Globus pallidus (tissue), 1 donor: ENCODE results near the gene PAFAH1B1.
"Not testable (repeated sequence)": the region's sequence is repeated elsewhere in the genome, so short reads cannot be mapped to it uniquely, and the experiment has no call there.

Source experiments
- DNase-seq: peaks from one replicate; pipeline ENCODE4 v3.0.0-alpha.2; 2015; ENCODE audit warnings: low spot score

Gene PAFAH1B1

GRCh38 chr17:2635675-2636074 lies 42.2 kb downstream of the PAFAH1B1 start:
- DNase-seq: no peak

GRCh38 chr17:2636169-2636930 lies 42.9 kb downstream of the PAFAH1B1 start:
- no peak for DNase-seq

GRCh38 chr17:2637422-2637821 lies 44.0 kb downstream of the PAFAH1B1 start:
- no peak for DNase-seq

GRCh38 chr17:2644971-2645370 lies 51.5 kb downstream of the PAFAH1B1 start:
- DNase-seq: no peak

GRCh38 chr17:2647957-2648356 lies 54.5 kb downstream of the PAFAH1B1 start:
- DNase-seq: no peak

- no peak for DNase-seq
Observed at GRCh38 chr17:2649191-2649590, 55.7 kb downstream of the PAFAH1B1 start.

GRCh38 chr17:2652911-2653310 lies 59.5 kb downstream of the PAFAH1B1 start:
- not testable (repeated sequence) for DNase-seq

GRCh38 chr17:2655546-2655945 lies 62.1 kb downstream of the PAFAH1B1 start:
- DNase-seq: no peak

GRCh38 chr17:2656283-2656682 lies 62.8 kb downstream of the PAFAH1B1 start:
- no peak for DNase-seq

- not testable (repeated sequence) for DNase-seq
Observed at GRCh38 chr17:2659337-2659736, 65.9 kb downstream of the PAFAH1B1 start.

DNA sequence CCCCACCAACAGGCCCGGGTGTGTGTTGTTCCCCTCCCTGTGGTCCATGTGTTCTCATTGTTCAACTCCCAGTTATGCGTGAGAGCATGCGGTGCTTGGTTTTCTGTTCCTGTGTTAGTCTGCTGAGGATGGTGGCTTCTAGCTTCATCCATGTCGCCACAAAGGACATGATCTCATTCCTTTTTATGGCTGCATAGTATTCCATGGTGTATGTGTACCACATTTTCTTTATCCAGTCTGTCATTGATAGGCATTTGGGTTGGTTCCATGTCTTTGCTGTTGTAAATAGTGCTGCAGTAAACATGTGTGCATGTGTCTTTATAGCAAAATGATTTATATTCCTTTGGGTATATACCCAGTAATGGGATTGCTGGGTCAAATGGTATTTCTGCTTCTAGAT lies 67.0 kb downstream of the PAFAH1B1 start:
- DNase-seq: not testable (repeated sequence)

DNA sequence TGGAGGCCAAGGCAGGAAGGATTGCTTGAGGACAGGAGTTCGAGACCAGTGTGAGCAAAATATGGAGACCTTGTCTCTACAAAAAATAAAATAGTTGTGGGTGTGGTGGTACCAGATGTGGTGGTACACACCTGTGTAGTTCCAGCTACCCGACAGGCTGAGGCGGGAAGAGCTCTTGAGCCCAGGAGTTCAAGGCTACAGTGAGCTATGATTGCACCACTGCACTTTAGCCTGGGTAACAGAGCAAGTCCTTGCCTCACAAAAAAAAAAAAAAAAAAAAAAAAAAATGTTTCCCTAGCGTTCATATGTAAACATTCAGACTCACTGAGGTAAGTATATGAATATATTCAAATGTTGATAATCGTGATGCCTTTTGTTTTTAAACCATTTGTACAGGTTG lies 78.6 kb downstream of the PAFAH1B1 start:
- DNase-seq: no peak

GRCh38 chr17:2679247-2679646 lies 85.8 kb downstream of the PAFAH1B1 start:
- not testable (repeated sequence) for DNase-seq

DNA sequence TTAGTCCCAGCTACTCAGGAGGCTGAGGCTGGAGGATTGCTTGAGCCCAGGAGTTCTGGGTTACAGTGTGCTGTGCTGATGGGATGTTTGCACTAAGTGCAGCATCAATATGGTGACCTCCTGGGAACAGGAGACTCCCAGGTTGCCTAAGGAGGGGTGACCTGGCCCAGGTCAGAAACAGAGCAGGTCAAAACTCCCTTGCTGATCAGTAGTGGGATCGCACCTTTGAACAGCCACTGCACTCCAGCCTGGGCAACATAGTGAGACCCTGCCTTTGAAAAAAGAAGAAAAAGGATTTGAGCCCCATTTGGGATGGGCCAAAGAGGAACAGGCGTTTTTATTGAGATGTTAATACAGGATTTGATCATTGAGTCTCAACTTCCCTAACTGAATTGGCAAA lies 87.5 kb downstream of the PAFAH1B1 start:
- DNase-seq: no peak

GRCh38 chr17:2681650-2682049 lies 88.2 kb downstream of the PAFAH1B1 start:
- DNase-seq: no peak

DNA sequence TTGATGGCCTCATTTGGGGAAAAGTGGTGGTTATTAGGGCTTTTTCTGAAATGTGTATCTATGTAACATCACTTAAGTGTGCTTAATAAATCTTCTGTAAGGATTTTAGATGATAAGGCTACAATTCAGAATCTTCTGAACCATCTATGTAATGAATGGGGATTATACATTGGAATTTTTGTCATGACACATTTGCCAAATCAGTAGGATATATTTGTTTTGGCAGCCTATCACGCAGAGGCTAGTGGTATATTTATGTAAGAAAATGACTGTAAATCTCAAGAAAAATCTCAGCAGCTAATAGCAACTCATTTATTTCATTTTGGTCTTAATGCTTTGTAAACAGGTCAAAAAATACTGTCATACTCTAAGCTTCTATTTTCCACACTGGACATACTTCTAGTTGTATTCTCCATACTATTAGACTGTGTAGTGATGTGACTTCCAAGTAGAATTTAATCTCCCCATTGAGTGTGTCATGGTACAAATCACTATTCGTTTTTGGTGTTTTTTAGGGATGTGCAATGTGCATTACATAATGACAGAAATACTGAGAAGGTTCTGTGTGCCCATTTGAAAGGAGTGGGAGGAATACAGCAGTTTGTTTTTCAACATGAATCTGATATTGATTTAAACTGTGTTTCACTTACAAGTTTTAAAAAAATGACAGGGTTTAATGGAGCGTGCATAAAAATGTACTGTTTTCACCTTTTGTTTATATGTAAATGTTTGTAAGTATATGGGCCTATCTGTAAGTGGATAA lies 88.9 kb downstream of the PAFAH1B1 start:
- DNase-seq: no peak

GRCh38 chr17:2683912-2684311 lies 90.5 kb downstream of the PAFAH1B1 start:
- DNase-seq: no peak

DNA sequence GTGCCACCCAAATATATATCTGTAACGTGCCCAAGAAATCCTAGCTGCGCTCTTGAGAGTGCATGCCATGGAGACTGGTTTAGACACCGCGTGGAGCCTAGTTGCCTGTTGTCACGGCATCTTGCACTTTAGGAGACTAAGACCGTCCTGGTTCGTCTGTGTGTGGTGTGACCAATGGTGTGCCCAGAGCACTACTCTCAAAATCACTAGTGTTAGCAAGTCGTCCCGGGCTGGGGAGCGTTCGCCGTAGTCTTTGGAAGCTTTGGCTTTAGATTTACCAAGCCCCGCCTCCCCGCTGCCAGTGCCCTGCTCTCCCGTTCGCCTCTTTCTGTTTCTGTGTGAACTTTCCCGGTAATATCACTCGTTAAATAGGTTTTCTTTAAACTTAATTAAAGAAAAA lies 91.1 kb downstream of the PAFAH1B1 start:
- DNase-seq: no peak

GRCh38 chr17:2685696-2686095 lies 92.2 kb downstream of the PAFAH1B1 start:
- DNase-seq: no peak

- no peak for DNase-seq
Observed at GRCh38 chr17:2687074-2687418, 93.6 kb downstream of the PAFAH1B1 start.

- no peak for DNase-seq
Observed at GRCh38 chr17:2688351-2689342, 95.2 kb downstream of the PAFAH1B1 start.

DNA sequence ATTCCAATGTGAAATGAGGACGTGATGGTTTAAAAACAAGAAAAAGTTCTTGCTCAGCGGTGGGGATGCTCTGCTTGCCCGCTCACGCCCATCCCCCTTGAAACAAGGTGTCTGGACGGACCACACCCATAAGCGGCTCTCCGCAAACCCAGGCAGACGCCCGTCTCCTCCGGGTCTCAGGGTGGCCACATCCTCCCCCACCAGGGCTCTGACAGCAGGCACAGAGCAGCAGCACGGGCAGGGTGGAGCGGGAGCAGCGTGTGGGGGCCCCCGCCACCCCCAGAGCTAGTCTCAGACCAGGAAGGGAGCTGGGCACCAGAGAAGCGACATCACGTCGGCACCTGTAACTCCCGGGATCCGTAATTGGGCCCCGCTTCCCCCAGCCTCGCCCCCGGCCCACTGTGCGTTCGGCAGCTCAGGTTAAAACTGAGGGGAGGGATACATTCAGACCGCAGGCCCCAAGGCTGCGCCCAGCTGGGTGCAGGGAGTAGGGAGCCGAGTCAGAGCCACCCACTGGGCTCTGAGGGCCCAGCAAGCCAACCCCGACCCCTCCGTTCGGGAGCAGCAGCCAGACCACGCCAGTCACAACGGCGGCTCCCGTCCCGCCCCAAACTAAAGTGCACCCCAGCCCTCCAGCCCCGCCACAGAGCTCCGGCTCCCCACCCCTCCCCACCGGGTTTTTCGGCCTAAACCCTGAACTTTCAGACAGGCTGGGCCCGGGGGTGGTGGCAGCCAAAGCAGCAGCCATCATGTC lies 96.1 kb downstream of the PAFAH1B1 start:
- DNase-seq: no peak
